Keratinocyte (primary cell): ENCODE data around the gene PEX16.

Experiments
- CTCF ChIP-seq, 3 experiments: IDR thresholded peaks in 1 of 3; conservative IDR thresholded peaks in 1 of 3; optimal IDR thresholded peaks in 1 of 3; 2 replicates in 2 of 3; 3 replicates in 1 of 3; pipeline versions ENCODE3 to v1.5.1; 2011; ENCODE audit warnings: low read length in 3 of 3, mild to moderate bottlenecking in 3 of 3, moderate library complexity in 2 of 3, control low read depth in 1 of 3, inconsistent platforms in 1 of 3; ENCODE audit not compliant: insufficient read depth in 2 of 3; ENCODE audit errors: extremely low read depth in 1 of 3
- EZH2 ChIP-seq: IDR thresholded peaks from one replicate; pipeline ENCODE4 v1.6.1; 2012; ENCODE audit warnings: inconsistent platforms, mild to moderate bottlenecking, low read length, moderate library complexity

GRCh38 chr11:45909594-45910475, 7.8 kb downstream of the PEX16 start:
- TF ChIP-seq CTCF (optimal IDR thresholded peaks at IDR 0.05 in 1 of 3, IDR thresholded peaks at IDR 0.05 in 1 of 3, conservative IDR thresholded peaks at IDR 0.05 in 1 of 3; ENCODE audit: extremely low read depth in 1 of 3, insufficient read depth in 2 of 3, low read length in 3 of 3) (no peak), EZH2 (no peak)
